ENCODE measurements around the gene EVPL.

The EVPL gene

DNA sequence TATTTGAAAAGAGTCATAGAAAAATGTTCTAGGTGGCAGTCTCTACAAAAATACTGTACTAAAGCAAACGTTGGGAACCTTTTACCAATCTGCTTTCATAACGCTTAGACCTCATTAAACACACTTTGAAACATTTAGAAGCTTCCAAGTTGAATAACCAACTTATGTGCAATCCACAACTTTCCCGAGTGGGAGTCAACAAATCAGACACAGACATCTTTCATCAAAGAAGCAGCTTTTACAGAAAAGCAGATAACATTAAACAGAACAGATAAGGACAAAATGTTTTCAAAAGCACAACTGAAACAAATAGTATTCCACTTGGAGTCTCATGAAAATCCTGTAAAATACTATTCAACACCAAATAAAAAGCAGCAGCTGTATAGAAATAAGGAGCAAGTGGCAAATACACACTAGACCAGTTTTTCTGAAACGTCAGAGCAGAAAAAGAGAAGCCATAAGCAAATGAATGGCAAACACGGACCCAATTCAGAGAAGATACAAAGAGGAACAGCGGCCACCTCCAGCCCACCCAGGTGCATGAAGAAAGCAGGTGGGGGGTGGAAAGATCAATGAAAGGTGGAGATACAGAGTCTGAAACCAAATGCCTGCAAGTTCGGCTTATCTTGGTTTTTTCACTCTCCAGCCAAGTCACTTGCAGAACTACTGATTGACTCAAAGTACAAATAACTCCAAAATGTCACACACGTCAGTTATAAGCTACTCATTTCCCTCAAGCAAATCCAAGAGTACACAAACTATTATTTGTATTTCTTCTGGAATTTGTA, 67.9 kb downstream of the EVPL start:
- no peak overlapping the region for H3K4me3 ChIP-seq (ENCODE audit: low read length)
- TF ChIP-seq, protein P1, sequence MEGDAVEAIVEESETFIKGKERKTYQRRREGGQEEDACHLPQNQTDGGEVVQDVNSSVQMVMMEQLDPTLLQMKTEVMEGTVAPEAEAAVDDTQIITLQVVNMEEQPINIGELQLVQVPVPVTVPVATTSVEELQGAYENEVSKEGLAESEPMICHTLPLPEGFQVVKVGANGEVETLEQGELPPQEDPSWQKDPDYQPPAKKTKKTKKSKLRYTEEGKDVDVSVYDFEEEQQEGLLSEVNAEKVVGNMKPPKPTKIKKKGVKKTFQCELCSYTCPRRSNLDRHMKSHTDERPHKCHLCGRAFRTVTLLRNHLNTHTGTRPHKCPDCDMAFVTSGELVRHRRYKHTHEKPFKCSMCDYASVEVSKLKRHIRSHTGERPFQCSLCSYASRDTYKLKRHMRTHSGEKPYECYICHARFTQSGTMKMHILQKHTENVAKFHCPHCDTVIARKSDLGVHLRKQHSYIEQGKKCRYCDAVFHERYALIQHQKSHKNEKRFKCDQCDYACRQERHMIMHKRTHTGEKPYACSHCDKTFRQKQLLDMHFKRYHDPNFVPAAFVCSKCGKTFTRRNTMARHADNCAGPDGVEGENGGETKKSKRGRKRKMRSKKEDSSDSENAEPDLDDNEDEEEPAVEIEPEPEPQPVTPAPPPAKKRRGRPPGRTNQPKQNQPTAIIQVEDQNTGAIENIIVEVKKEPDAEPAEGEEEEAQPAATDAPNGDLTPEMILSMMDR (IDR thresholded peaks at IDR 0.05; ENCODE audit: insufficient read depth, low read depth, low read length, missing control alignments) = no peak
- no peak for DNase-seq (ENCODE audit: low read depth)

Data from epithelial cell of esophagus (primary cell).